Kidney epithelial cell (primary cell): Measurements from ENCODE around the gene ITSN1. TPM values are rescaled to one million over a fixed set of nuclear protein-coding genes. Genes with fewer than 3 reads are reported as not detected.

Experiments
- DNase-seq: peaks from one replicate; pipeline ENCODE4 v3.0.0-alpha.2; 2010; ENCODE audit warnings: low read depth
- H3K27me3 ChIP-seq: 2 replicates; pipeline ENCODE4 v1.6.0; 2011; ENCODE audit warnings: low read length; ENCODE audit not compliant: control insufficient read depth, insufficient read depth
- H3K36me3 ChIP-seq: 2 replicates; pipeline ENCODE4 v1.5.1; 2011; ENCODE audit warnings: low read length; ENCODE audit not compliant: control insufficient read depth, insufficient read depth
- H3K4me3 ChIP-seq: 2 replicates; pipeline ENCODE4 v1.5.1; 2011; ENCODE audit warnings: low read depth, mild to moderate bottlenecking, control low read depth, low read length
- total RNA-seq: library from RNA; depleted of rRNA; stranded (reverse); fragments of >200 nt; gene quantifications from 2 replicates; pipeline ENCODE4 v1.2.3, GENCODE V29; 2015
- TF ChIP-seq, protein P1 (sequence below): IDR thresholded peaks from 2 replicates; pipeline ENCODE4 v1.5.1; 2011; ENCODE audit warnings: mild to moderate bottlenecking, moderate library complexity, low read length, control low read depth, inconsistent platforms; ENCODE audit not compliant: insufficient read depth, poor library complexity, severe bottlenecking

Gene ITSN1
- total RNA-seq, 1 donor from 2014 or later, result 20.4 TPM

DNA sequence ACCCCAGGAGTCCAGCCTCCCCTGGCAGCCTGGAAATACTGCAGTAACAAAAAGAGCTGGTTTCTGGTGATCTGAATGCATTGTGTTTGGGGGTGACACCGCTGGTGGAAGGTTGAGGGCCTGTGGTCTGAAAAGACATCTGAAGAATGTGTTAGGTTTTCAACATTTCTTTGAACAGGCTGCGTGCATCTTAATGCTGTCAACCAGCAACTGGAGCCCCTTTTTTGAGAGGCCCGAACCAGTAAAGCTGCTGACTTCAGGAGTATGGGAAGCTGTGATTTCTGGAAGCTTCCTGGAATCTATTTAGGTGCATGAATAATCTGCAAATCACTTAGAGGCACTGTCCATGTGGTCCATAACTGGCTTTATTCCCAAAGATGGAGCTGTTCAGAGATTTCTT is 256.3 kb downstream of the ITSN1 start:
- no peaks in the 10 kb centered on the region for H3K27me3 ChIP-seq
- TF ChIP-seq, protein P1, sequence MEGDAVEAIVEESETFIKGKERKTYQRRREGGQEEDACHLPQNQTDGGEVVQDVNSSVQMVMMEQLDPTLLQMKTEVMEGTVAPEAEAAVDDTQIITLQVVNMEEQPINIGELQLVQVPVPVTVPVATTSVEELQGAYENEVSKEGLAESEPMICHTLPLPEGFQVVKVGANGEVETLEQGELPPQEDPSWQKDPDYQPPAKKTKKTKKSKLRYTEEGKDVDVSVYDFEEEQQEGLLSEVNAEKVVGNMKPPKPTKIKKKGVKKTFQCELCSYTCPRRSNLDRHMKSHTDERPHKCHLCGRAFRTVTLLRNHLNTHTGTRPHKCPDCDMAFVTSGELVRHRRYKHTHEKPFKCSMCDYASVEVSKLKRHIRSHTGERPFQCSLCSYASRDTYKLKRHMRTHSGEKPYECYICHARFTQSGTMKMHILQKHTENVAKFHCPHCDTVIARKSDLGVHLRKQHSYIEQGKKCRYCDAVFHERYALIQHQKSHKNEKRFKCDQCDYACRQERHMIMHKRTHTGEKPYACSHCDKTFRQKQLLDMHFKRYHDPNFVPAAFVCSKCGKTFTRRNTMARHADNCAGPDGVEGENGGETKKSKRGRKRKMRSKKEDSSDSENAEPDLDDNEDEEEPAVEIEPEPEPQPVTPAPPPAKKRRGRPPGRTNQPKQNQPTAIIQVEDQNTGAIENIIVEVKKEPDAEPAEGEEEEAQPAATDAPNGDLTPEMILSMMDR, result no peak
- peaks cover 1% of the 10 kb centered on the region for H3K36me3 ChIP-seq
- no peak overlapping the region for H3K4me3 ChIP-seq
- DNase-seq, result no peak

DNA sequence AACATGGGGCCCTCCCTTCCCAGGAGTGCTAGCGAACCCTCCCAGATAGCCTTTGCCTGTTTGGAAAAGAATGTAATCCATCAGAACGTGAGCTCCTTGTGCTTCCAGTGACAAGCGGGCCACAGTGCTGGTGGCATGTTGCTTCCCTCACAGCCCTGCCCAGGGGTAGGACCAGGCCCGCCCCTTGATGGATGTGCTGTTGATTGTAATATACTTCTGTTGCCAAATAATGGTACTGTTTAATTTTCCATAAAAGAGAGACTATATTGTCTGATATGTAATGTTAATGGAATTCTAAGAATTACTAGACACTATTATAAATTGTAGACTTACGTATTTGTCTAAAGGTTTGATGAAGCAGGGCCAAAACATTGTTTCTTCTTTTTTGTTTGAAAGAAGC is 256.9 kb downstream of the ITSN1 start:
- Histone ChIP-seq H3K4me3 (no peak overlapping the region), H3K36me3 (peaks cover 1% of the 10 kb centered on the region), H3K27me3 (no peaks in the 10 kb centered on the region)
- TF ChIP-seq, protein P1, result no peak
- no peak for DNase-seq

DNA sequence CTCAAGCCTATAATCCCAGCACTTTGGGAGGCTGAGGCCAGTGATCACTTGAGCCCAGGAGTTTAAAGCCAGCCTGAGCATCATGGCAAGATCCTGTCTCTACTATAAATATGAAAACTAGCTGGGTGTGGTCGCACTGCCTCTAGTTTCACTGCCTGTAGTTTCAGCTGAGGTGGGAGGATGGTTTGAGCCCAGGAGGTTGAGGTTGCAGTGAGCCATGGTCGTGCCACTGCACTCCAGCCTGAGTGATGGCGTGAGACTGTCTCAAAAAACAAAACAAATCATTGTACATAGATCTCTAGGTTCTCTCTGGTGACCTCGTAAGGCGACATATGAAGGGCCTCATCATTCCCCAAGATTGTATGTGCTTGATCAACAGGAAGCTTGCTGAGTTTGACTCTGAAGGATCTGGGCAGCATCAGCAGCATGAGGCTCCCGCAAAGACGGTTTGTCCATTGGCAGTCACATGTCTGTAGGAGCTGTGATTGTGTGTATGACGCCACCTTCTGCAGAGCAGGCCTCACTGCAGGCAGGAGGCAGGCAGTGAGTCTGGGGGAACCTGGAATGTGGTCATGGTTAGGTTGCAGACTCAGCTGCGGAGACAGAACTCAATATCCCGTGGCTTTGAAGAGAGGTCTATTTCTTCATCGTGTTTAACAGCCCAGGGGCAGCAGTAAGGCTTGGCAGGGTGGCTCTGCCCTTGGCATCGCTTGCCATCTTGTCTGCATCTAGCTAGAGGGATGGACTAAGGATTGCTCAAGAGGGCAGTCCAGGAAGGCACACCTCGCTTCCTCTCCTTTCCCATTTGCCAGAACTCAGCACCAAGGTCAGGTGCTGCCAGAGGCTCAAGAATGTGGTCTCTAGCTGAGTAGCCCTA is 259.3 kb downstream of the ITSN1 start:
- H3K4me3 ChIP-seq, result no peak overlapping the region
- DNase-seq, result no peak
- H3K36me3 ChIP-seq, result peaks cover 1% of the 10 kb centered on the region
- H3K27me3 ChIP-seq, result no peaks in the 10 kb centered on the region
- TF ChIP-seq, protein P1, result peak; percentile 52

DNA sequence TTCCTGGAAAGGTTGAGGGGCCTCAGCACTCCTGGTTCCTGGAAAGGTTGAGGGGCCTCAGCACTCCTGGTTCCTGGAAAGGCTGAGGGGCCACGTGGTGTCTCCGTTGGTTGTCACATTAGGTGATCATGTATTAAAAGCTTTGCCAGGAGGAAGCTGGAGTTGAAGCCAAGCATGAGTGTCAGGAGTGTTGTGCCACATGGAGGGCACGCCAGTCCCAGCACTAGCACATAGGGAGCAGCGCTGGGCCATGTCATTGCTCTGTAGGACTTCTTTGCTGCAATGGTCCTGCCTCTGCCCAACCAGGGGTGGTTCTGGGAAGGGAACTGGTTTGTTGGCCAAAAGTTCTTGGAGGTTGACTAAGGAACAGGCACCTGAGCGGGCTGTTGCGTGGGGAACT is 260.0 kb downstream of the ITSN1 start:
- H3K4me3 ChIP-seq, result no peak overlapping the region
- H3K27me3 ChIP-seq, result no peaks in the 10 kb centered on the region
- DNase-seq, result no peak
- peaks cover 1% of the 10 kb centered on the region for H3K36me3 ChIP-seq
- TF ChIP-seq, protein P1, result no peak

DNA sequence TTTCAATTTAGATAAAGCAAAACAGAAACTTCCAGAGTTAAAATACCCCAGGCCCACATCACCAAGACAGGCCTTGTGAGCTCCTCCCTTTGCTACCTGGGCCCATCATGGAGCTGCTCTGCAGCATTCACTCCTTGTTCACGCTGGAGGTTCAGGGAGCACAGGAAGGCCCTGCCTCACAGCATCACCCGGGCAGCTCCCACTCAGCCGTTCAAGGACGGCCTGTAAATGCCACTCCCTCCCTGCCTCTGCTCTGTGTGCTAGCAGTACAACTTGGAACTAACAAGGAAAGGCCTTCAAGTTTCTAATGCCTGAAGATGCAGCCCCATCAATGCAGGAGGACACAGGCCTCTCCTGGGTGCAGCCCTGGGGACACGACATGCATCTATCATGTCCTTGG is 261.7 kb downstream of the ITSN1 start:
- no peaks in the 10 kb centered on the region for H3K27me3 ChIP-seq
- DNase-seq, result no peak
- TF ChIP-seq, protein P1, result no peak
- peaks cover 1% of the 10 kb centered on the region for H3K36me3 ChIP-seq
- H3K4me3 ChIP-seq, result no peak overlapping the region

DNA sequence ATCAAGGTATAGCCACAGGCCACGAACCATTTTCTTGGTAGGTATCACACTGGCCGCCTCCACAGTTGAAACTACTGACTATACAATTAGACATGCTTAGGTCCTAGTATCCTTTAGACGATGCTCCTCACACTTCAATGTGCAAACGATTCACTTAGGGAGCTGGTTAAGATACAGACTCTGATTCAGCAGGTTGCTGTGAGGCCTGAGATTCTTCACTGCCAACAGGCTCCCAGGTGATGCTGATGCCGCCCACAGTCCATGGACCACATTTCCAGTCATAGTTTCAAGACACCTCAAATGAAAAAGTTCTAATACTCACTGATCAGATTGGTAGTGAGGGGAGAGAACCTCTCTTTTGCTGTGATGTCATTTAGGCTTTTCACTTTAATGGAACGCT is 266.5 kb downstream of the ITSN1 start:
- no peak for DNase-seq
- Histone ChIP-seq H3K36me3 (peaks cover 2% of the 10 kb centered on the region), H3K4me3 (no peak overlapping the region), H3K27me3 (no peaks in the 10 kb centered on the region)
- TF ChIP-seq, protein P1, result no peak
